ENCODE results near the gene MOV10. TPM values are rescaled to one million over a fixed set of nuclear protein-coding genes. Genes with fewer than 3 reads are reported as not detected.

The MOV10 gene
- total RNA-seq, 3 donors from 2014 or later (not counting 1 experiment from before 2014, with no cell fraction given): 87.9 to 124 (median 119) TPM

GRCh38 chr1:112672009-112672408, 2.5 kb upstream of the MOV10 start:
- peaks cover 30% of the 10 kb centered on the region for H3K36me3 Mint-ChIP-seq
- no peak overlapping the region for H3K4me3 Mint-ChIP-seq
- Histone ChIP-seq H3K27me3 (ENCODE audit: control insufficient read depth, insufficient read depth, low read length) (no peaks in the 10 kb centered on the region), H3K4me1 (ENCODE audit: control insufficient read depth, insufficient read depth, low read length) (peaks cover 21% of the 10 kb centered on the region), H3K9me3 (ENCODE audit: control insufficient read depth, insufficient read depth, low read length) (no peaks in the 10 kb centered on the region), H3K4me3 (ENCODE audit: low read length) (no peak overlapping the region), H3K27ac (ENCODE audit: low read length) (no peak overlapping the region), H3K36me3 (ENCODE audit: control insufficient read depth, insufficient read depth, low read length) (peaks cover 36% of the 10 kb centered on the region)
- DNase-seq (no peak), ATAC-seq (no peak)
- H3K27ac Mint-ChIP-seq: peak overlapping the region; percentile 95 to 98
- intact Hi-C loops (cut with micrococcal nuclease): no loop called here
- TF ChIP-seq CTCF (IDR thresholded peaks at IDR 0.05): no peak
- 92% methylated on average over 2 of the region's 2 CpGs for WGBS (ENCODE audit: insufficient coverage)
- H3K27me3 Mint-ChIP-seq (ENCODE audit: low read depth in 2 of 2): no peaks in the 10 kb centered on the region
- peaks cover 42 to 50% of the 10 kb centered on the region in 2 donors for H3K4me1 Mint-ChIP-seq
- H3K9me3 Mint-ChIP-seq: no peaks in the 10 kb centered on the region

GRCh38 chr1:112672842-112673241, 1.6 kb upstream of the MOV10 start:
- no peak for TF ChIP-seq CTCF (IDR thresholded peaks at IDR 0.05)
- H3K9me3 ChIP-seq (ENCODE audit: control insufficient read depth, insufficient read depth, low read length): no peaks in the 10 kb centered on the region
- peaks cover 21% of the 10 kb centered on the region for H3K4me1 ChIP-seq (ENCODE audit: control insufficient read depth, insufficient read depth, low read length)
- no peaks in the 10 kb centered on the region for H3K27me3 ChIP-seq (ENCODE audit: control insufficient read depth, insufficient read depth, low read length)
- H3K4me3 ChIP-seq (ENCODE audit: low read length): no peak overlapping the region
- Mint-ChIP-seq H3K4me3 (peak overlapping the region; percentile 71), H3K36me3 (peaks cover 30% of the 10 kb centered on the region), H3K27ac (peak overlapping the region; percentile 95 to 98), H3K27me3 (ENCODE audit: low read depth in 2 of 2) (no peaks in the 10 kb centered on the region), H3K4me1 (peaks cover 50 to 59% of the 10 kb centered on the region in 2 donors), H3K9me3 (no peaks in the 10 kb centered on the region)
- ATAC-seq (no peak), DNase-seq (no peak)
- WGBS (ENCODE audit: insufficient coverage): 100% methylated on average over 1 of the region's 1 CpG
- intact Hi-C loops (cut with micrococcal nuclease): no loop called here
- H3K36me3 ChIP-seq (ENCODE audit: control insufficient read depth, insufficient read depth, low read length): peaks cover 30% of the 10 kb centered on the region
- no peak overlapping the region for H3K27ac ChIP-seq (ENCODE audit: low read length)

GRCh38 chr1:112673592-112674439, 643 bp upstream of the MOV10 start:
- H3K36me3 Mint-ChIP-seq: peaks cover 30% of the 10 kb centered on the region
- H3K4me3 Mint-ChIP-seq: peak overlapping the region; percentile 97
- intact Hi-C loops (cut with micrococcal nuclease): loop anchor here (1.0 to 2.0 kb wide), 2 partner anchors 31 to 55 kb away; partner anchors contain the start of genes CAPZA1 and ST7L
- Histone ChIP-seq H3K4me3 (ENCODE audit: low read length) (peak overlapping the region; percentile 84), H3K4me1 (ENCODE audit: control insufficient read depth, insufficient read depth, low read length) (peaks cover 18% of the 10 kb centered on the region), H3K9me3 (ENCODE audit: control insufficient read depth, insufficient read depth, low read length) (no peaks in the 10 kb centered on the region), H3K27ac (ENCODE audit: low read length) (peak overlapping the region; percentile 87), H3K27me3 (ENCODE audit: control insufficient read depth, insufficient read depth, low read length) (no peaks in the 10 kb centered on the region), H3K36me3 (ENCODE audit: control insufficient read depth, insufficient read depth, low read length) (peaks cover 29% of the 10 kb centered on the region)
- DNase-seq (peak in 1 of 2 donors; percentile 59), ATAC-seq (peak in 1 of 3 donors; percentile 8)
- no peak for TF ChIP-seq CTCF (IDR thresholded peaks at IDR 0.05)
- 14% methylated on average over 16 of the region's 18 CpGs for WGBS (ENCODE audit: insufficient coverage)
- H3K27ac Mint-ChIP-seq: peak overlapping the region; percentile 95 to 98
- peaks cover 54 to 62% of the 10 kb centered on the region in 2 donors for H3K4me1 Mint-ChIP-seq
- H3K27me3 Mint-ChIP-seq (ENCODE audit: low read depth in 2 of 2): no peaks in the 10 kb centered on the region
- H3K9me3 Mint-ChIP-seq: no peaks in the 10 kb centered on the region

Data from natural killer cell (primary cell).